Motor neuron (in vitro differentiated cells): ENCODE measurements around the gene SCAF8. TPM values are rescaled to one million over a fixed set of nuclear protein-coding genes. Genes with fewer than 3 reads are reported as not detected.

ENCODE experiments used
- ATAC-seq, 8 experiments: fragments of 200-7000 bp; cut with Tn5 transposase; replicated peaks in 6 of 8; 2 replicates each; pipeline ENCODE4 v1.8.0; 2021; ENCODE audit warnings: mild to moderate bottlenecking in 8 of 8, moderate library complexity in 8 of 8
- H3K27ac ChIP-seq, 2 donors: fragments of 250-450 bp; sonication (Bioruptor Pico); 2 replicates each; pipeline ENCODE4 v1.9.0; 2021; ENCODE audit warnings: antibody characterized with exemption in 2 of 2, mild to moderate bottlenecking in 2 of 2, moderate library complexity in 1 of 2
- H3K4me1 ChIP-seq, 2 donors: fragments of 250-450 bp; sonication (Bioruptor Pico); replicated peaks in 1 of 2; 2 replicates each; pipeline ENCODE4 v1.6.1; 2021; ENCODE audit warnings: antibody characterized with exemption in 2 of 2, mild to moderate bottlenecking in 2 of 2, moderate library complexity in 1 of 2
- H3K4me3 ChIP-seq, 5 donors: fragments of 250-450 bp; sonication (Bioruptor Pico); 2 replicates each; pipeline ENCODE4 v1.9.0; 2021; ENCODE audit warnings: antibody characterized with exemption in 5 of 5, mild to moderate bottlenecking in 5 of 5, moderate library complexity in 4 of 5
- WGBS, 10 experiments: fragments of 450-650 bp; shearing (Covaris generic); methylation state at CpG; one replicate each; pipeline ENCODE4 v1.0.0; 2022; 5-methylcytosine and 5-hydroxymethylcytosine counted together
- in situ Hi-C, 9 experiments: fragments of 400-800 bp; cut with MboI; loops; one replicate each; pipeline ENCODE4 v1.15.0; 2021; ENCODE audit warnings: low sequenced_read_pairs in 9 of 9, low pct_unique_long_range_greater_than_20kb in 2 of 9; ENCODE audit not compliant: unreplicated experiment in 9 of 9
- total RNA-seq, 8 experiments: library from RNA; unstranded; fragments of 300-600 nt; gene quantifications; 2 replicates each; pipeline versions ENCODE4 v1.2.3 to v1.2.4, GENCODE V29; 2022

The SCAF8 gene
- total RNA-seq, result 10 to 100 TPM; 20.4 to 54.1 (median 39.6) TPM

GRCh38 chr6:154733183-154733625 lies at the start of gene SCAF8:
TSS of gene SCAF8 (plus strand) at chr6:154733416. CDS start at chr6:154733901, 485 bp downstream.
- 0 to 4% (median 0%) methylated on average over 1 to 8 of the region's 61 CpGs; no CpG with 5 or more reads in 7 of the 10 experiments for WGBS, 10 experiments
- in situ Hi-C loops, result no loop called here
- ATAC-seq, result peak; percentile 63 to 81 (median 74)
- Histone ChIP-seq H3K4me1 (peaks cover 22 to 31% of the 10 kb centered on the region in 2 donors), H3K4me3 (peak within 1 kb of the TSS; percentile 65 to 92 (median 89)), H3K27ac (peak within 1 kb of the TSS; percentile 99 to 100)

DNA sequence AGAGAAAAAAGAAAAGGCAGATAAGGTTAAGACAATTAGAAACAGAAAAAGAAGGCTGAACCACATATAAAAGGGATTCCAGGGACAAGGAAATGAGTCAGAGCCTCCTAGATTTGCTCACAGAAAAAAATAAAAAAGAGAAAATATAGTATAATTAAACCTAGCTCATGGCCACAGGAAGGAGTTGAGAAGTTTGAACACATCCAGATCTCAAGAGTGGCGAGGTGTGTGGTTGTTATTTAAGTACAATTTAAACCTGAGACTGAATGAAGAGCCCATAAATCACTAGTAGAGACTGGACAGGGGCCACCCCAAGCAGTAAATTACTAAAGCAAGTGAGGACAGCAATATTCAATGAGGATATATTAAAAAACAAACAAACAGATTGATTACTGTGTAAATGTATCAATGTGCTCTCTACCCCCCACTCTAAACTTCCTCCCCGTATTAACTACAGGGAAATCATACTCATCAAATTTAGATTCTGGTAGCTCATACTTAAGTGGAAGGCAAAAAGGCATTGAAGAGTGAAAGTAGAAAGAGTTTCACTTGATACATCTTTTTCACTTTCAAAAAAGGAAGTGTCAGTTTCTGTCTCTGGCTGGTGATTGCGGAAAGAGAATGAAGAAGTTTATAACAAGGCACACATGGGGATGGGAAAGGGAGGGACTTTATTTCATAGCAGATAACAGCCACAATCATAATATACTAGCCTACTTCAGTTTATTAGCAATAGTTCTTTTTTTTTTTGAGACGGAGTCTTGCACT lies 49.3 kb upstream of the SCAF8 start:
- H3K27ac ChIP-seq, result no peak overlapping the region
- in situ Hi-C loops, result loop anchor here in 2 of 9 experiments (25.0 kb wide), 1 partner anchor 128 kb away; no protein-coding TSS in a partner anchor
- no peaks in the 10 kb centered on the region for H3K4me1 ChIP-seq
- 5 to 100% (median 73%) methylated on average over 1 to 3 of the region's 4 CpGs for WGBS, 10 experiments
- H3K4me3 ChIP-seq, result no peak overlapping the region
- peak in 2 of 8 experiments; percentile 46 to 75 for ATAC-seq

DNA sequence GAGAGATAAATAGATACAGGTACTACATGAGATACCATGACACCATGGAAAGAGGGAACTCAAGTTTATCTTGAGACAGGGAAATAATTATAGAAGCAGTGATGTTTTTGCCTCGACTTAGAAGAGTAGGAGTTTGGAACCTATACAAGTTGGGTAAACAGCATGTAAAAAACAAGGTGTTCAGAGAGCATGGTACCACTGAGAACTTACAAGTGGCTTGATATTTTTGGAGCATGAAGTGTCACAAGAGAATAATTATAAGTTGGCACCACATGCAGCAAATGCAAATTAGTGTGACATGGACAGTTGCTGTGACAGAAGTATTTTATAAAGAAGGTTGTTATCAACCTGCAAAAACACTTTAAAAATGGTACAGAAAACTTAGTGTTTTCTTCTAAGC lies 47.1 kb upstream of the SCAF8 start:
- H3K27ac ChIP-seq, result no peak overlapping the region
- in situ Hi-C loops, result loop anchor here in 2 of 9 experiments (25.0 kb wide), 1 partner anchor 126 kb away; no protein-coding TSS in a partner anchor
- 14 to 100% (median 86%) methylated on average over 1 of the region's 1 CpG; no CpG with 5 or more reads in 1 of the 10 experiments for WGBS, 10 experiments
- no peak overlapping the region for H3K4me3 ChIP-seq
- H3K4me1 ChIP-seq, result no peaks in the 10 kb centered on the region
- ATAC-seq, result no peak

- no peaks in the 10 kb centered on the region for H3K4me1 ChIP-seq
- no peak overlapping the region for H3K4me3 ChIP-seq
- 39 to 100% (median 79%) methylated on average over 1 to 5 of the region's 5 CpGs for WGBS, 10 experiments
- in situ Hi-C loops, result loop anchor here in 2 of 9 experiments (25.0 kb wide), 1 partner anchor 123 kb away; no protein-coding TSS in a partner anchor
- ATAC-seq, result peak in 3 of 8 experiments; percentile 53 to 62 (median 56)
- H3K27ac ChIP-seq, result no peak overlapping the region
Observed at GRCh38 chr6:154689493-154690255, 43.5 kb upstream of the SCAF8 start.

DNA sequence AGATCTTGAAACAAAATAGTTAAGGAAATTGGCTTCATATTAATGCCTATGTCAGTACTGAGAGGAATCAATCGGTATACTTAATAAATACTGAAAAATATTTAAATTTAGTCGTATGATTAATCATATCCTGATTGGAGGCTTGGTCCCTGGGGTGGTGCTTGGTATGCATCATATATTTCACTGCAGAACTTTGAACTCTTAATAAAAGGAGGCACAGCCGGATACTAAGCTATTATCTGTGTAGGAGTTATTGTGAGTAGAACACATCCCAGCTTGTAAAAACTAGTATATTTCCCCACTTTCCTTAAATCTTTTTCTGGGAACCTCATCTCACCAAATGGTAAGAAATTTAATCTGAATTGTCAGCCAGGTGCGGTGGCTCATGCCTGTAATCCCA lies 42.4 kb upstream of the SCAF8 start:
- no peak for ATAC-seq
- Histone ChIP-seq H3K4me1 (no peaks in the 10 kb centered on the region), H3K4me3 (no peak overlapping the region), H3K27ac (no peak overlapping the region)
- in situ Hi-C loops, result loop anchor here in 2 of 9 experiments (25.0 kb wide), 1 partner anchor 121 kb away; no protein-coding TSS in a partner anchor
- WGBS, 10 experiments, result 75 to 100% (median 90%) methylated on average over 2 to 4 of the region's 4 CpGs; no CpG with 5 or more reads in 1 of the 10 experiments

DNA sequence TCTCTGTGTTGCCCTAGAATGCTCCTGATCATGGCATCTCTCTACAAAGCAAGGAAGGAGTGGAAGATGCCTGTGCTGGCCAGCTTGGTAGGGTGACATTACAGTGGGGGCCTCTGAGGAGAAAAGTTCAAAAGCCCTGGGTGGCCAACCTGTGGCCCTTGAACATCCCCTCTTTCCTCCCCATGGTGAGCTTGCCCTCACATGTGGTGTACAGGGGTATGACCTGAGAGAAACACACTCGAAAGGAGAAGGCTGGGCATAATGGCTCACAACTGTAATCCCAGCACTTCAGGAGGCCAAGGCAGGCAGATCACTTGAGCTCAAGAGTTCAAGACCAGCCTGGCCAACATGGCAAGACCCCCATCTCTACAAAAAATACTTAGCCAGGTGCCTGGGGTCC lies 36.6 kb upstream of the SCAF8 start:
- 60 to 80% methylated on average over 1 of the region's 1 CpG; no CpG with 5 or more reads in 8 of the 10 experiments for WGBS, 10 experiments
- in situ Hi-C loops, result loop anchor here in 2 of 9 experiments (25.0 kb wide), 1 partner anchor 116 kb away; no protein-coding TSS in a partner anchor
- no peak for ATAC-seq
- H3K27ac ChIP-seq, result no peak overlapping the region
- H3K4me3 ChIP-seq, result no peak overlapping the region
- no peaks in the 10 kb centered on the region for H3K4me1 ChIP-seq

- no peak for ATAC-seq
- Histone ChIP-seq H3K27ac (no peak overlapping the region), H3K4me1 (no peaks in the 10 kb centered on the region), H3K4me3 (no peak overlapping the region)
- in situ Hi-C loops, result no loop called here
- WGBS, 10 experiments, result 0 to 80% (median 52%) methylated on average over 1 to 4 of the region's 4 CpGs; no CpG with 5 or more reads in 2 of the 10 experiments
Observed at GRCh38 chr6:154703124-154703523, 30.1 kb upstream of the SCAF8 start.

DNA sequence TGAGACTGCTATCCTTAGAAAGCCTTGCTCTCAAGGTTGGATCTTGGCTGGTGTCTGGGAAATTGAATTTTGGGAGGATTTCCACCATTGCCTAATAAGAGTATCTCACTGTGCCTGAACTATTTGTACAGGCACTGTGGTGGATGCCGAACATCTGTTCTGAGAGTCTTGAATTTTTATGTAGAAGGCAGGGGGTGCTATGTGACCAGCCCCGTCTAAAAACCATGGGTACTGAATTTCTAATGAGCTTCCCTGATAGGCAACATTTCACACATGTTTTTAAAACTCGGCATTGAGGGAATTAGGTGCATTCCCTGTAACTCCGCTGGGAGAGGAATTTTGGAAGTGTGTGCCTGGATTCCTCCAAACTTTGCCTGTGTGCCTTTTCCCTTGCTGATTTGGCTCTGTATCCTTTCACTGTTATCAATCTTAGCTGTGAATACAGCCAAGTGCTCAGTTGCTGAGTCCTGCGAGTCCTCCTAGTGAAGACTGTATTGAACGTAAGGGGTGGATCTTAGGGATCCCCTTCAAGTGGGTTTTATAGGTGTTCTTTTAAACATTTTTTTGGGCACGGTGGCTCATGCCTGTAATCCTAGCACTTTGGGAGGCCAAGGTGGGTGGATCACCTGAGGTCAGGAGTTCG lies 27.6 kb upstream of the SCAF8 start:
- Histone ChIP-seq H3K27ac (no peak overlapping the region), H3K4me1 (no peaks in the 10 kb centered on the region), H3K4me3 (no peak overlapping the region)
- ATAC-seq, result peak in 3 of 8 experiments; percentile 35 to 83 (median 73)
- in situ Hi-C loops, result no loop called here
- WGBS, 10 experiments, result 0 to 92% (median 67%) methylated on average over 1 to 6 of the region's 8 CpGs; no CpG with 5 or more reads in 3 of the 10 experiments

- no peak overlapping the region for H3K4me3 ChIP-seq
Observed at GRCh38 chr6:154706389-154706788, 26.8 kb upstream of the SCAF8 start.

DNA sequence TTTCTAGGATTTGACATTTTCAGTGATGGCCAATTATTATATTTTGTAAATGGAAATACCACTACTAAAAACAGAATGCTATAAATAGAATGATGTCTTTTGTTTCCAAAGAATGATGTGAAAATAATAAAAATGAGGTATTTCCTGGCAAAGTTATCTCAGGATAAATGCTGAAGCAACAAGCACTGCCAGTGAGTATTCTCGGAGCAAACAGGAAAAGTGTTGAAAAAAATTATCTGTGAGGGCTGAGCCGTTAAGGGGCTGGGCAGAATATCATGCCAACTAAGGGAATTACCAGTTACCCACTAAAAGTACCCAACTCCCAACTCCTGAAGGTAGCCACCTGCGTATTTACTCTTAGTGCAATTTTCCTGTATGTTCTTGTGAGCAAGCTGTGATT lies 23.6 kb upstream of the SCAF8 start:
- in situ Hi-C loops, result no loop called here
- no peak for ATAC-seq
- Histone ChIP-seq H3K27ac (no peak overlapping the region), H3K4me3 (no peak overlapping the region), H3K4me1 (no peaks in the 10 kb centered on the region)
- 0 to 100% (median 81%) methylated on average over 1 to 3 of the region's 3 CpGs; no CpG with 5 or more reads in 2 of the 10 experiments for WGBS, 10 experiments

More at GRCh38 chr6:154706389-154706788, 26.8 kb upstream of the SCAF8 start:
- H3K27ac ChIP-seq, result no peak overlapping the region
- WGBS, 10 experiments, result 25 to 100% (median 90%) methylated on average over 1 to 2 of the region's 2 CpGs; no CpG with 5 or more reads in 3 of the 10 experiments
- H3K4me1 ChIP-seq, result no peaks in the 10 kb centered on the region
- in situ Hi-C loops, result no loop called here
- ATAC-seq, result no peak

DNA sequence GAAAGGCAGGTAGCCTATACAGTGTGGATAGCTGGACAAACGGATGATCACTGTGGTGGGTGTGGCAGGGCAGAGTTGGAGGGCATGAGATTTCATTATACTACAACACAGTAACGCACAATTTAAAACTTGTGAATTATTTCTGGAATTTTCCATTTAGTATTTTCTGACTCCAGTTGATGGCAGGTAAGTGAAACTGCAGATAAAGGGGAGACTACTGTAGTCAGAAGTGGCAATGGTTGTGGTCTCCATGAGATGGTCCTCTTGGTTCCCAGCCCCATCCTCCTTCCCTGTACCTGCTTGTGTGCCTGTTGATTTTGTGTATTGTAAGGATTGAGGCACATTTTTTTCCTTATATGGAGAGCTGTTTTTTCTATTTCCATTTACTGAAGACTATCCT lies 22.5 kb upstream of the SCAF8 start:
- Histone ChIP-seq H3K4me3 (no peak overlapping the region), H3K4me1 (no peaks in the 10 kb centered on the region), H3K27ac (no peak overlapping the region)
- in situ Hi-C loops, result no loop called here
- ATAC-seq, result no peak
- 33 to 100% (median 72%) methylated on average over 1 to 2 of the region's 2 CpGs; no CpG with 5 or more reads in 2 of the 10 experiments for WGBS, 10 experiments

- H3K4me1 ChIP-seq, result no peaks in the 10 kb centered on the region
- H3K27ac ChIP-seq, result no peak overlapping the region
- H3K4me3 ChIP-seq, result no peak overlapping the region
- in situ Hi-C loops, result no loop called here
- WGBS, 10 experiments, result 83 to 100% (median 100%) methylated on average over 1 of the region's 1 CpG; no CpG with 5 or more reads in 1 of the 10 experiments
- ATAC-seq, result no peak
Observed at GRCh38 chr6:154715446-154715845, 17.8 kb upstream of the SCAF8 start.
